Colonic mucosa (tissue), 4 donors: ENCODE results near the gene CAMKK1. TPM values are rescaled to one million over a fixed set of nuclear protein-coding genes. Genes with fewer than 3 reads are reported as not detected.

Experiments used
- DNase-seq: peaks from one replicate; pipeline ENCODE4 v3.0.0-alpha.2; 2020
- H3K27ac ChIP-seq: fragments of 200-600 bp; one replicate; pipeline ENCODE4 v1.8.0; 2021
- H3K27me3 ChIP-seq: fragments of 200-600 bp; one replicate; pipeline ENCODE4 v1.8.0; 2021
- H3K36me3 ChIP-seq: fragments of 200-600 bp; one replicate; pipeline ENCODE4 v1.8.0; 2021
- H3K4me1 ChIP-seq: fragments of 200-600 bp; one replicate; pipeline ENCODE4 v1.8.0; 2021; ENCODE audit warnings: mild to moderate bottlenecking
- H3K4me3 ChIP-seq: fragments of 200-600 bp; one replicate; pipeline ENCODE4 v1.8.0; 2021
- H3K9ac ChIP-seq, 2 donors: one replicate each; pipeline ENCODE4 v1.7.0; 2013; ENCODE audit warnings: control low read depth in 2 of 2, low read depth in 2 of 2, low read length in 2 of 2
- H3K9me3 ChIP-seq: fragments of 200-600 bp; one replicate; pipeline ENCODE4 v1.8.0; 2021
- CTCF ChIP-seq: fragments of 200-600 bp; IDR thresholded peaks from one replicate; pipeline ENCODE4 v1.8.0; 2022; ENCODE audit warnings: antibody characterized with exemption, mild to moderate bottlenecking
- intact Hi-C: fragments of 100-400 bp; cut with DNase I; formaldehyde crosslinking; loops from one replicate; pipeline ENCODE4 v1.14.1; 2022
- total RNA-seq, 2 donors: library from RNA; stranded (reverse); fragmentation: NEBNext Ultra II Directional in 1 of 2; extraction: Animal tissue kit (Norgen Biotek cat#: 25700) in 1 of 2; gene quantifications; one replicate each; pipeline ENCODE4 v1.2.1, GENCODE V29; 2021
- donor health status: healthy.
- donor health status: DM: no; HTN: no; CAD: no.
- donor health status: DM: no; HTN: no; CAD: no.

CAMKK1 gene
- total RNA-seq, 2 donors from 2014 or later = 3.6 to 7.2 TPM

- no peaks in the 10 kb centered on the region for H3K4me1 ChIP-seq
- no peak overlapping the region for H3K4me3 ChIP-seq
- no peaks in the 10 kb centered on the region for H3K27me3 ChIP-seq
- TF ChIP-seq CTCF = no peak
- no peaks in the 10 kb centered on the region for H3K36me3 ChIP-seq
- no peak overlapping the region for H3K9ac ChIP-seq
- H3K9me3 ChIP-seq = no peaks in the 10 kb centered on the region
- intact Hi-C loops = no loop called here
- no peak overlapping the region for H3K27ac ChIP-seq
- DNase-seq = no peak
Measured at GRCh38 chr17:3873862-3874261, 19.0 kb downstream of the CAMKK1 start.

GRCh38 chr17:3870871-3871306 is 22.0 kb downstream of the CAMKK1 start:
- peak; percentile 43 for DNase-seq
- H3K4me3 ChIP-seq = no peak overlapping the region
- intact Hi-C loops = no loop called here
- H3K27me3 ChIP-seq = no peaks in the 10 kb centered on the region
- H3K9ac ChIP-seq = no peak overlapping the region
- no peaks in the 10 kb centered on the region for H3K4me1 ChIP-seq
- no peaks in the 10 kb centered on the region for H3K9me3 ChIP-seq
- no peaks in the 10 kb centered on the region for H3K36me3 ChIP-seq
- TF ChIP-seq CTCF = no peak
- no peak overlapping the region for H3K27ac ChIP-seq

GRCh38 chr17:3867606-3868005 is 25.2 kb downstream of the CAMKK1 start:
- intact Hi-C loops = no loop called here
- H3K36me3 ChIP-seq = no peaks in the 10 kb centered on the region
- no peaks in the 10 kb centered on the region for H3K9me3 ChIP-seq
- no peak for TF ChIP-seq CTCF
- no peak overlapping the region for H3K27ac ChIP-seq
- H3K27me3 ChIP-seq = no peaks in the 10 kb centered on the region
- DNase-seq = no peak
- H3K9ac ChIP-seq = no peak overlapping the region
- H3K4me1 ChIP-seq = no peaks in the 10 kb centered on the region
- H3K4me3 ChIP-seq = no peak overlapping the region

GRCh38 chr17:3867106-3867505 is 25.7 kb downstream of the CAMKK1 start:
- intact Hi-C loops = no loop called here
- no peaks in the 10 kb centered on the region for H3K9me3 ChIP-seq

DNA sequence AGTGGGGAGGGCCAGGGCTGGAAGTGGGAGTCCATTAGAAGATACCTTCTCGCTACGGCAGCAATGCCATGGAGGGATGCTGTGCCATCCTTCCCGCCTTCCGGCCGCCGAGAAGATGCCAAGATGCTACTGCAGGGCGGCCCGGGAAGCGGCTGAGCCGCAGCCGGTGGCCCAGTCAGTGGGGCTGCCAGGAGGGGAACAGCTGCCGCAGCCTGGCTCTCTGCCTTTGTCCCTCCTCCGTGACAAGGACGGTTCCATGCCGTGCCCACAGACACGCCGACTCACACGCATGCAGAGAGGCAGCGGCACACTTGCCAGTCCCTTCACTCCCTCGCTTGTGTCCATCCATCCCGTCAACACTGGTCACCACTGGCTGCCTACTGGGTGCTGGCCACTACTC is 26.6 kb downstream of the CAMKK1 start:
- Histone ChIP-seq H3K36me3 (no peaks in the 10 kb centered on the region), H3K9ac (no peak overlapping the region), H3K9me3 (no peaks in the 10 kb centered on the region), H3K4me1 (no peaks in the 10 kb centered on the region), H3K4me3 (no peak overlapping the region), H3K27me3 (no peaks in the 10 kb centered on the region), H3K27ac (no peak overlapping the region)
- no peak for DNase-seq
- intact Hi-C loops = no loop called here
- no peak for TF ChIP-seq CTCF

More at GRCh38 chr17:3867106-3867505, 25.7 kb downstream of the CAMKK1 start:
- Histone ChIP-seq H3K36me3 (no peaks in the 10 kb centered on the region), H3K9ac (no peak overlapping the region), H3K4me3 (no peak overlapping the region), H3K27me3 (no peaks in the 10 kb centered on the region), H3K4me1 (no peaks in the 10 kb centered on the region), H3K27ac (no peak overlapping the region)
- no peak for DNase-seq
- no peak for TF ChIP-seq CTCF
